Posterior cingulate gyrus (tissue), 11 donors: ENCODE measurements around the gene HMCN1.

Source experiments
- DNase-seq, 10 donors: peaks; one replicate each; pipeline versions ENCODE4 v3.0.0 to v3.0.0-alpha.2; 2020 to 2021; ENCODE audit warnings: mixed read lengths in 3 of 10
- intact Hi-C: fragments of 100-400 bp; cut with DNase I; formaldehyde crosslinking; loops from one replicate; pipeline ENCODE4 v1.15.1; 2023

The HMCN1 gene

GRCh38 chr1:186002406-186002805 is 268.2 kb downstream of the HMCN1 start:
- no peak for DNase-seq
- intact Hi-C loops: no loop called here

- DNase-seq: no peak
- intact Hi-C loops: no loop called here
Measured at GRCh38 chr1:186009039-186009737, 275.0 kb downstream of the HMCN1 start.

GRCh38 chr1:186014370-186015037 is 280.3 kb downstream of the HMCN1 start:
- no peak for DNase-seq
- intact Hi-C loops: no loop called here

- no peak for DNase-seq
- intact Hi-C loops: no loop called here
Measured at GRCh38 chr1:186016856-186017255, 282.7 kb downstream of the HMCN1 start.

GRCh38 chr1:186022184-186022583 is 288.0 kb downstream of the HMCN1 start:
- no peak for DNase-seq
- intact Hi-C loops: no loop called here

GRCh38 chr1:186026946-186027345 is 292.8 kb downstream of the HMCN1 start:
- intact Hi-C loops: no loop called here

GRCh38 chr1:186027621-186028020 is 293.4 kb downstream of the HMCN1 start:
- intact Hi-C loops: no loop called here
- no peak for DNase-seq

More at GRCh38 chr1:186026946-186027345, 292.8 kb downstream of the HMCN1 start:
- DNase-seq: no peak

GRCh38 chr1:186030453-186030852 is 296.3 kb downstream of the HMCN1 start:
- intact Hi-C loops: no loop called here
- no peak for DNase-seq

GRCh38 chr1:186033847-186034271 is 299.7 kb downstream of the HMCN1 start:
- intact Hi-C loops: no loop called here
- no peak for DNase-seq

GRCh38 chr1:186042230-186042629 is 308.0 kb downstream of the HMCN1 start:
- intact Hi-C loops: no loop called here

GRCh38 chr1:186043296-186043695 is 309.1 kb downstream of the HMCN1 start:
- intact Hi-C loops: no loop called here
- DNase-seq: no peak

More at GRCh38 chr1:186042230-186042629, 308.0 kb downstream of the HMCN1 start:
- no peak for DNase-seq

- intact Hi-C loops: no loop called here
- DNase-seq: no peak
Measured at GRCh38 chr1:186044079-186044685, 310.0 kb downstream of the HMCN1 start.

- DNase-seq: no peak
- intact Hi-C loops: no loop called here
Measured at GRCh38 chr1:186046437-186047211, 312.4 kb downstream of the HMCN1 start.

GRCh38 chr1:186050360-186050759 is 316.2 kb downstream of the HMCN1 start:
- DNase-seq: no peak
- intact Hi-C loops: no loop called here

GRCh38 chr1:186054003-186054402 is 319.8 kb downstream of the HMCN1 start:
- no peak for DNase-seq
- intact Hi-C loops: no loop called here

GRCh38 chr1:186054932-186055331 is 320.7 kb downstream of the HMCN1 start:
- no peak for DNase-seq
- intact Hi-C loops: no loop called here

- intact Hi-C loops: no loop called here
- no peak for DNase-seq
Measured at GRCh38 chr1:186055846-186056245, 321.7 kb downstream of the HMCN1 start.

GRCh38 chr1:186057086-186057485 is 322.9 kb downstream of the HMCN1 start:
- no peak for DNase-seq
- intact Hi-C loops: no loop called here

GRCh38 chr1:186059311-186059710 is 325.1 kb downstream of the HMCN1 start:
- intact Hi-C loops: no loop called here
- no peak for DNase-seq

- intact Hi-C loops: no loop called here
Measured at GRCh38 chr1:186059752-186060151, 325.6 kb downstream of the HMCN1 start.

GRCh38 chr1:186060226-186060625 is 326.0 kb downstream of the HMCN1 start:
- no peak for DNase-seq
- intact Hi-C loops: no loop called here

More at GRCh38 chr1:186059752-186060151, 325.6 kb downstream of the HMCN1 start:
- no peak for DNase-seq
